Uterus (tissue), 2 donors: Measurements from ENCODE around the gene TMEM14A.

Experiments used
- POLR2A ChIP-seq, 2 donors: fragments of 450-650 bp; IDR thresholded peaks; one replicate each; pipeline ENCODE4 v1.6.1; 2016; ENCODE audit warnings: antibody characterized with exemption in 2 of 2, mild to moderate bottlenecking in 1 of 2, moderate library complexity in 1 of 2
- TF ChIP-seq, protein P1 (sequence below), 4 experiments: fragments of 200-600 bp in 2 of 4; fragments of 450-650 bp in 2 of 4; sonication (generic) in 2 of 4; IDR thresholded peaks; one replicate each; pipeline ENCODE4 v1.5.1; 2016 to 2019; ENCODE audit warnings: antibody characterized with exemption in 4 of 4, mild to moderate bottlenecking in 2 of 4, moderate library complexity in 1 of 4

DNA sequence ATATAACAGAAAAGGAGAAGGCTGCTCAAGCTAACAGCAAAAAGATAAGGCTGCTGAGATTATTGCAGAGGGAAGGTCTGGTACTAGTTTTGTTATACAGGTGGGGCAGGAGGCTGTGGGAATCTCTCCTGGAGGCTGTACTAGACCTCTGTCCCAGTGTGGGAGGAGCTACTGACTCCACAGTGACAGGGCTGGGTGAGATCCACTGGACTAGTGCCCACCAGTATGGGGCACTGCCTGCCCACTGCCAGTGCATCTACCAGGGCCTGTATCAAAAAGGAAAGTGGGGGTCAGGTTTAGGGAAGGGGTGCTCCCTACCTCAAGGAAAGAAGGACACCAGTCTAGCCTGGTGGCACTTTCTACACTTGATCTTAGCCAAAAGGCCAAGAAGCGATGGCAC lies 62.3 kb downstream of the TMEM14A start:
- TF ChIP-seq, protein P1, sequence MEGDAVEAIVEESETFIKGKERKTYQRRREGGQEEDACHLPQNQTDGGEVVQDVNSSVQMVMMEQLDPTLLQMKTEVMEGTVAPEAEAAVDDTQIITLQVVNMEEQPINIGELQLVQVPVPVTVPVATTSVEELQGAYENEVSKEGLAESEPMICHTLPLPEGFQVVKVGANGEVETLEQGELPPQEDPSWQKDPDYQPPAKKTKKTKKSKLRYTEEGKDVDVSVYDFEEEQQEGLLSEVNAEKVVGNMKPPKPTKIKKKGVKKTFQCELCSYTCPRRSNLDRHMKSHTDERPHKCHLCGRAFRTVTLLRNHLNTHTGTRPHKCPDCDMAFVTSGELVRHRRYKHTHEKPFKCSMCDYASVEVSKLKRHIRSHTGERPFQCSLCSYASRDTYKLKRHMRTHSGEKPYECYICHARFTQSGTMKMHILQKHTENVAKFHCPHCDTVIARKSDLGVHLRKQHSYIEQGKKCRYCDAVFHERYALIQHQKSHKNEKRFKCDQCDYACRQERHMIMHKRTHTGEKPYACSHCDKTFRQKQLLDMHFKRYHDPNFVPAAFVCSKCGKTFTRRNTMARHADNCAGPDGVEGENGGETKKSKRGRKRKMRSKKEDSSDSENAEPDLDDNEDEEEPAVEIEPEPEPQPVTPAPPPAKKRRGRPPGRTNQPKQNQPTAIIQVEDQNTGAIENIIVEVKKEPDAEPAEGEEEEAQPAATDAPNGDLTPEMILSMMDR (IDR thresholded peaks at IDR 0.05) = no peak
- TF ChIP-seq POLR2A (IDR thresholded peaks at IDR 0.05) = no peak
